HG03575 (cell line): ENCODE data around the gene ANKFN1.

Experiments
- ATAC-seq: cut with Tn5 transposase; IDR thresholded peaks from one replicate; pipeline ENCODE4 v1.9.1; 2021; ENCODE audit not compliant: unreplicated experiment, insufficient number of reproducible peaks, low FRiP score; ENCODE audit errors: extremely low read depth

ANKFN1 gene

GRCh38 chr17:56152874-56153602 is at the start of gene ANKFN1:
Gene ANKFN1, plus strand, starts transcription at chr17:56153475. Its CDS starts 59,193 bp downstream, at chr17:56212668.
- ATAC-seq, result no peak

DNA sequence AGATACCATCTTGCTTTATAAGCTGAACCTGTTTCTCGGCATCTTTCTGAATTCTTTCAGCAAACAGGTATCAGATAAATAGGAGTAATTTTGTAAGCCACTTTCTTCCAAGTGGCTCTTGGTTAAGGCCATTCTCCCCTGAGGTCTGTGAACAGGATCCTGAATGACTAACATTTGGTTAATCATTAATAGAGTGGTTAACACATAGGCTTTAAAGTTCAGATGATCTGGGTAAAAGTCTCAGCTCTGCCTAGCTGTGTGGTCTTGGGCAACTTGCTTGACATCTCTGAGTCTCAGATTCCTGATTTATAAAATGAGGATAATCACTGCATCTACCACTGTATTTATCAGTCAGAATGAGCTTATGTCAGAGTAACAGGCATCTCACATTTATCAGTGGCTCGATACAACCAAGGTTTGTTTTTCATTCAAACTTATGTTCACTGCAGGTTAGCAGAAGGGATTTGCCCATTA is 44.4 kb upstream of the ANKFN1 start:
- ATAC-seq, result no peak

GRCh38 chr17:56109836-56110235 is 43.4 kb upstream of the ANKFN1 start:
- ATAC-seq, result no peak

- no peak for ATAC-seq
These were observed 42.7 kb upstream of the ANKFN1 start for GRCh38 chr17:56110463-56111135.

DNA sequence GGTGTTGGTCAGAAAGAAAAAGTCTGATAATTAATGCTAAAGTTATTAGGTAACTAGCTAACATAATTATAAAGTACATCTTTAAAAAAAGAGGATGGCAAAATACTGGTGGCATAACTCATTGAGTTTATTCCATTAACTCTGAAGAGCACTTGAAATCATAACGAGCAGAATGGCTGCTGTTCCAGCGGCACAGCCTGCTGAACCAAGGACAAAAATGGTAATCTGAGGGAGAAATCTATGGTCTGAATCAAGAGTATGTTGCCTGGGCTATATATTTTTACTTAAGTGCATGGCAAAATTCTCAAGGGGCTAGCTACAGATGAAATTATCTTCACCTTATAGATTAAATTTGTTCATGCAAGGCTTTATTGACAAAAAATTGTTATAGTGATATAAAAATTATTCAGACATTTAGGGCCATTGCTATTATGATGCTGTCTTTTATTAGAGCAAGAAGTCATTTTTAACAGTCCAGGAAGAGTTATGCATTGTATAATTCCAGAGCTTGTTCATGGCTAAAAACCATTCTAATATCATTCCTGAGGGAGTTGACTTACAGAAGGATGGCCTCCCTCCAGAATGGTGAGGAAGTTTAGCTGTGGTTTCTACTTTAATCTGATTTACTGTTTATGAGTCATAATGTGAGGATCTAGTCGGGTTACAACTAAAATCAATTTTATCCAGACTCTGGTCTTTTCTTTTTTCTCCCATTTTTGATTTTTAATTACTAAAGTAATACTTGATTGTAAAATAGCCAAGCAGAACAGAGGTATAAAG is 41.4 kb upstream of the ANKFN1 start:
- no peak for ATAC-seq

GRCh38 chr17:56113486-56113885 is 39.8 kb upstream of the ANKFN1 start:
- ATAC-seq, result no peak

GRCh38 chr17:56114469-56114868 is 38.8 kb upstream of the ANKFN1 start:
- ATAC-seq, result no peak

GRCh38 chr17:56119191-56119590 is 34.1 kb upstream of the ANKFN1 start:
- ATAC-seq, result no peak

GRCh38 chr17:56119936-56120335 is 33.3 kb upstream of the ANKFN1 start:
- ATAC-seq, result no peak

DNA sequence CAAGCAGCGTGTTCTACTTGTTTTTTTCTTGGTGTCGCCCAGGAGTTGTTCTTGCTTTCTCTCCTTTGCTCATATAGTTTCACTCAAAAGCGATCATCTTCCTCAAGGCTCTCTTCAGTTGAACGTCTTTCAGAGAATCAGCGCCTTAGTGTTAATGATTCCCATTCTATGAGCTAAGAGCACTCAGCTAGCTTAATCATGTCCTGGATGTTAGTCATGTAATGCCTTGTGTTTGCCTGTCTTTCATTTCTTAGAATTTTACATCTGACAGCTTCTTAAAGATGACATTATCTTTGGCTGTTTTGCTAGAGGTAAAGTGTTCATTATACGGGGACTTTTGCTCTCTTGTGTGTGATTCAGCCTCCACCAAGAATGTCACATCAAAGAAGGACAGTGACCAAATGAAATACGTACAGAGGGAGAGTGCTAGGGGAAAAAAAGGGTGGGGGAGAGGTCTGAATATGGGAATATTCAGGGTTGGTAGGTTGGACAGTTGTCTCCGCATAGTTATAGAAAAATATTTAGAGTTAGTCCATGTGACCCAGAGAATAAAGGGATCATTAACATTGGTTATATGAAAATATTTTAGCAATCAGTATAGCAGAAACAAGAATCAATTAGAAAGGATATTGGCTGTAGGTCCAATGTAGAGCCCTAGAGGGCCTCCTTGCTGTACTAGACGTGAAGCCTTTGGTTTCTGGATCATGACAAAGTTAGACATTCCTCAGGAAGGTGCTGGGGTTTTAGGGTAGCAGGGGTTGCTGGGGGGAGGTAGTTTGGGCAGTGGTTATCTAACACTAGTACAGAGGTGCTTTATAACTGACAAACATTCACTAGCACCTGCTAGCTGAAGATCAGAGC is 31.9 kb upstream of the ANKFN1 start:
- ATAC-seq, result no peak

DNA sequence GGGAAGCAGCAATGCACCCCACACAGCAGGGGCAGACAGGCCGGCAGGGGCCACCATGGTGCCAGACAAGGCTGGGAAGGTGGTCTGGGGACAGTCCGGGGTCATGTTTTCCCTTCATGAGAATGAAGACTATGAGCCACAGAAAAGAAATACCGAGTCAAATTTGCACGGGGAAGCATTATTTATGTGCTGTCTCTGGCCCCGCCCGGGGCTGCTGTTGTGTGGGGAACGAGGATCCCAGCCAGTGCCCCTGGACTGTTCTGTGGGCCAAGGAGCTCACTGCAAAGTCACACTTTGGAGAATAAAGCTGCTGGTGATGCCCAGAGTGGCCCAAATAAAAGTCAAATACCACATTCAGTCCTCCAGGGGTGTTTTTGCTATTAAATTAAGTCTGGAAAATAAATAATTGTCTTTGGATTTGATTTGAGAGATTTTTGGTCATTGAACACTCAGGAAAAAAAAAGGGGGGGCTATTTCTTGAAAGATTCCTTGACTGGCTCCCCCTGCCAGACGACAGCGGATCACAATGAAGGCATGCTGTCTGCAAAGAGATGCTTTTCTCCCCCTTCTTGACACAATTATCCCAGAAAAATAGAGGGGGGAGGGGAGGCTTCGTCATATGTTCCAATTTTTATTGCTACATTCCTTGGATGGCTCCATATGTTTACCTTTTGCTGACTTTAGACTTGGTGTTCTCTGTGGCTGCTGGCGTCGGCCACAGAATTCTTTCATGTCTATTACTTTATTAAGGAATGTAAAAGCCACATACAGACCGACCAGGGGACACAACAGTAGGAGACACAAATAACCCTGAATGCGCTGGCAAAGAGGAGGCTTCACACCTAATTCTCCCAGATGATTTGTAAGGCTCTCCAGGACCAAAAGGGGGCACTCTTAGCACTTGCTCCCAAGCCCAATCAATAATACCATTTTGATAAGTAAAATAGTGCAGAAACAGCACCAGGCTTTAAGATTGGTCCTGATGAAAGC is 27.1 kb upstream of the ANKFN1 start:
- no peak for ATAC-seq

DNA sequence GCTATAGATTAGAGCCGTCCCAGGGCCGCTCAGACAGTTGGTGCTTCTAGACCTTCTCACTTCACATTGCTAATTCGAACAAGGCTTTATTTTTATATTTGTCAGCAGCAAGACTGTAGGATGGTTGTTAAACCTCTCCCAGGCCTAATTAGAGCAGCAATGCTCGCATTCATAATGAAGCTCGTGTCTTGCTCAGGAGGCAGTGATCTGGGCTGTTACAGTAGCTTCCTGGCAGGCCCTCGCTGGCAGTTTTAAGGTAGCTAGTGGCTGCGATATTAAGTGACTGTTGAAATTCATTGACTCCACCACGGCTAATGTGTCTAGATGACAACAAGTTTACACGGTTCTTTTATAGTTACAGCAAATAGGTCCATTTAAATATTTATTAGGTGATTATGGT is 23.2 kb upstream of the ANKFN1 start:
- ATAC-seq, result no peak

- ATAC-seq, result no peak
These were observed 22.6 kb upstream of the ANKFN1 start for GRCh38 chr17:56130631-56131030.

DNA sequence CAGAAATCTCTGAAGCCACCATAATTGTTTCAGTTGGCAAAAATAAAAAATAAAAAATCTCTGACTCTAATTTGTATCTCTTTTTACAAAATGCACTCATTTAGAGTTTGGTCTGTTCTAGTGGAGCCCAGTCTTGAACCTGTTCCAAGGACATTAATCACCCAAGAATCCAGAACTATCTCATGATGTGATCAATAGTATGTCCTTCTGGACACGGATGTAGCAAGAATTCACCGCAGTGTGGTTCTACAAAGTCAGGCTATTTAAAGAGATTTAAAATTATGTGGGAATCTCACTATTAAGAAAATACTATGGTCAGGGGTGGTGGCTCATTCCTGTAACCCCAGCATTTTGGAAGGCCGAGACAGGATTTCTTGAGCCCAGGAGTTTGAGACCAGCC is 21.8 kb upstream of the ANKFN1 start:
- no peak for ATAC-seq

GRCh38 chr17:56136301-56136700 is 17.0 kb upstream of the ANKFN1 start:
- no peak for ATAC-seq

- ATAC-seq, result no peak
These were observed 12.0 kb upstream of the ANKFN1 start for GRCh38 chr17:56141046-56141839.

- ATAC-seq, result no peak
These were observed 10.9 kb upstream of the ANKFN1 start for GRCh38 chr17:56142325-56142724.
